ENCODE measurements around the gene TTC9. TPM values are rescaled to one million over a fixed set of nuclear protein-coding genes. Genes with fewer than 3 reads are reported as not detected.

TTC9 gene
- total and polyA plus RNA-seq, 9 of the 15 experiments (the other 6 are each of a cell fraction or from before 2014, with no cell fraction given) = 0.07 TPM; not detected in 8

- FAIRE-seq = no peak
- Histone ChIP-seq H3K4me2 (ENCODE audit: insufficient read depth, low read length) (no peak overlapping the region), H4K20me1 (replicated peaks; ENCODE audit: control insufficient read depth, insufficient read depth, low read length) (no peaks in the 10 kb centered on the region), H3K4me3 (no peak overlapping the region), H3K36me3 (ENCODE audit: control insufficient read depth, insufficient read depth, low read length) (no peaks in the 10 kb centered on the region), H2AFZ (ENCODE audit: low read depth, low read length) (no peak overlapping the region), H3K9me1 (ENCODE audit: control insufficient read depth, insufficient read depth, low read length) (no peaks in the 10 kb centered on the region), H3K79me2 (ENCODE audit: control insufficient read depth, insufficient read depth, low read length) (no peaks in the 10 kb centered on the region), H3K9ac (ENCODE audit: insufficient read depth in 1 of 2, low read depth in 2 of 2, low read length in 2 of 2) (no peak overlapping the region), H3K27me3 (ENCODE audit: control insufficient read depth in 2 of 2, insufficient read depth in 2 of 2, low read length in 2 of 2) (no peaks in the 10 kb centered on the region), H3K4me1 (replicated peaks in 1 of 2; ENCODE audit: control insufficient read depth in 2 of 2, insufficient read depth in 2 of 2, low read length in 2 of 2) (no peaks in the 10 kb centered on the region), H3K27ac (ENCODE audit: extremely low read depth, low read depth, low read length) (no peak overlapping the region), H3K9me3 (replicated peaks; ENCODE audit: control insufficient read depth, insufficient read depth, low read depth, low read length) (no peaks in the 10 kb centered on the region)
- ATAC-seq = peak; percentile 58; the same call in 1 of the 3 replicates
- ChIA-PET CTCF (ENCODE audit: low intra/inter-chr PET ratio) (interaction anchor here (1.9 to 2.6 kb wide), 2 partner anchors 83 to 195 kb away, joined by 4 to 10 read pairs; no protein-coding TSS in a partner anchor), POLR2A (no interaction called here)
- in situ Hi-C loops (cut with MboI) (no loop called here), intact Hi-C loops (cut with micrococcal nuclease) (loop anchor here (1.0 to 10.0 kb wide), 2 partner anchors 93 to 195 kb away; no protein-coding TSS in a partner anchor)
- BruUV-seq (replicated peaks) = no TSS peak
- 0% methylated on average over 3 of the region's 3 CpGs for WGBS (ENCODE audit: insufficient coverage, low coverage, missing lambda C conversion rate)
- peak in 2 of 4 experiments; percentile 19 to 20 for DNase-seq (ENCODE audit: extremely low read depth in 1 of 4, low spot score in 3 of 4)
- TF ChIP-seq REST (IDR thresholded peaks at IDR 0.05; ENCODE audit: borderline replicate concordance) = peak; percentile 39; the same call in 1 of the 2 replicates
- TF ChIP-seq REST (CRISPR knock-in tag; IDR thresholded peaks at IDR 0.05; ENCODE audit: low read depth) = no peak
- no peak for TF ChIP-seq ARID3A (IDR thresholded peaks at IDR 0.05; ENCODE audit: borderline replicate concordance, low read depth, low read length)
- peak; percentile 59 to 64 for TF ChIP-seq RAD21 (CRISPR knock-in tag; conservative IDR thresholded peaks at IDR 0.05 in 1 of 2, IDR thresholded peaks at IDR 0.05 in 1 of 2)
- no peak for TF ChIP-seq NFXL1 (CRISPR knock-in tag; IDR thresholded peaks at IDR 0.05)
- peak; percentile 48 for TF ChIP-seq SMC3 (conservative IDR thresholded peaks at IDR 0.05; ENCODE audit: insufficient read depth, low read depth, low read length)
- 0 out of 2 replicates have a peak, but pooled peaks have one; percentile 6 for TF ChIP-seq DEAF1 (CRISPR knock-in tag; IDR thresholded peaks at IDR 0.05)
Measured at GRCh38 chr14:70622111-70622712, 19.5 kb upstream of the TTC9 start.
